ENCODE measurements around the gene GLT8D2. TPM values are rescaled to one million over a fixed set of nuclear protein-coding genes. Genes with fewer than 3 reads are reported as not detected.

The GLT8D2 gene
- total RNA-seq, 2 experiments from 2014 or later, result not detected

Other genes with a start within 250 kb of the GLT8D2 start
- 1 to 10 TPM; 6.8 to 7.5 TPM for gene NT5DC3, start 209.0 kb downstream of the GLT8D2 start, total RNA-seq
- 100 to 1,000 TPM; 452 to 453 TPM for gene HSP90B1, start 119.8 kb downstream of the GLT8D2 start, total RNA-seq
- gene TDG, start 84.3 kb downstream of the GLT8D2 start, total RNA-seq, result 10 to 100 TPM; 29.1 to 29.7 TPM
- gene HCFC2, start 14.3 kb upstream of the GLT8D2 start, total RNA-seq, result 10 to 100 TPM in 1 of 2 experiments, 1 to 10 TPM in 1; 8.9 to 10.8 TPM
- gene NFYB, start 88.0 kb upstream of the GLT8D2 start, total RNA-seq, result 10 to 100 TPM; 23.6 to 24.5 TPM
- gene TXNRD1, start 165.6 kb upstream of the GLT8D2 start, total RNA-seq, result 10 to 100 TPM; 82.7 to 82.8 TPM